HepG2 (cell line): ENCODE results near the gene PHRF1. TPM values are rescaled to one million over a fixed set of nuclear protein-coding genes. Genes with fewer than 3 reads are reported as not detected.

Source experiments
- CEBPG ChIP-seq: IDR thresholded peaks from 2 replicates; pipeline ENCODE4 v1.6.1; 2016
- ELF3 ChIP-seq: IDR thresholded peaks from 2 replicates; pipeline ENCODE4 v1.6.1; 2016; ENCODE audit warnings: missing genetic modification reagents, missing compliant biosample characterization
- FOXA1 ChIP-seq, 2 experiments: fragments of 450-650 bp in 1 of 2; sonication (generic) in 1 of 2; formaldehyde crosslinking in 1 of 2; IDR thresholded peaks; 2 replicates each; pipeline versions ENCODE4 v1.4.0 to v1.6.1; 2016 to 2020; ENCODE audit warnings: missing genetic modification reagents in 1 of 2
- KLF12 ChIP-seq: sonication (generic); formaldehyde crosslinking; IDR thresholded peaks from 2 replicates; pipeline ENCODE4 v1.4.0; 2020; ENCODE audit warnings: missing genetic modification reagents, borderline replicate concordance
- MED13 ChIP-seq: sonication (generic); formaldehyde crosslinking; IDR thresholded peaks from 2 replicates; pipeline ENCODE4 v1.5.0; 2020; ENCODE audit warnings: missing genetic modification reagents
- MEIS1 ChIP-seq: sonication (generic); formaldehyde crosslinking; IDR thresholded peaks from 2 replicates; pipeline ENCODE4 v1.9.0; 2021; ENCODE audit warnings: mild to moderate bottlenecking, missing genetic modification reagents, moderate library complexity, borderline replicate concordance
- MTF2 ChIP-seq: sonication (generic); formaldehyde crosslinking; IDR thresholded peaks from 2 replicates; pipeline ENCODE4 v1.5.0; 2020; ENCODE audit warnings: missing genetic modification reagents, borderline replicate concordance
- NFE2 ChIP-seq: sonication (generic); formaldehyde crosslinking; IDR thresholded peaks from 2 replicates; pipeline ENCODE4 v1.4.0; 2020; ENCODE audit warnings: missing genetic modification reagents
- NR2F6 ChIP-seq, 2 experiments: IDR thresholded peaks; 2 replicates each; pipeline ENCODE4 v1.6.1; 2016; ENCODE audit warnings: antibody characterized with exemption in 1 of 2, mild to moderate bottlenecking in 1 of 2
- PRPF4 ChIP-seq: fragments of 200-400 bp; formaldehyde crosslinking; IDR thresholded peaks from 2 replicates; pipeline ENCODE4 v1.6.1; 2016; ENCODE audit warnings: low read length, low read depth; ENCODE audit not compliant: poor library complexity, severe bottlenecking
- RFXAP ChIP-seq: sonication (generic); formaldehyde crosslinking; IDR thresholded peaks from 2 replicates; pipeline ENCODE4 v1.4.0; 2020; ENCODE audit warnings: missing genetic modification reagents, borderline replicate concordance
- SP2 ChIP-seq: sonication (generic); formaldehyde crosslinking; IDR thresholded peaks from 2 replicates; pipeline ENCODE4 v1.5.1; 2020; ENCODE audit warnings: mild to moderate bottlenecking, missing genetic modification reagents
- SPEN ChIP-seq: sonication (generic); formaldehyde crosslinking; IDR thresholded peaks from 2 replicates; pipeline ENCODE4 v1.5.1; 2020; ENCODE audit warnings: low read depth, mild to moderate bottlenecking, missing genetic modification reagents
- TCF7 ChIP-seq: sonication (generic); IDR thresholded peaks from 2 replicates; pipeline ENCODE4 v1.6.1; 2016; ENCODE audit warnings: antibody characterized with exemption, low read depth
- TEAD2 ChIP-seq: sonication (generic); formaldehyde crosslinking; IDR thresholded peaks from 2 replicates; pipeline ENCODE4 v1.9.0; 2021; ENCODE audit warnings: missing genetic modification reagents
- ZFP1 ChIP-seq: IDR thresholded peaks from 2 replicates; pipeline ENCODE4 v1.6.1; 2016
- ZFX ChIP-seq: sonication (generic); formaldehyde crosslinking; IDR thresholded peaks from 2 replicates; pipeline ENCODE4 v1.4.0; 2020; ENCODE audit warnings: mild to moderate bottlenecking, low read depth, missing genetic modification reagents, moderate library complexity
- ZHX1 ChIP-seq: sonication (generic); formaldehyde crosslinking; IDR thresholded peaks from 2 replicates; pipeline ENCODE4 v1.8.1; 2022; ENCODE audit warnings: low read depth, mild to moderate bottlenecking, missing genetic modification reagents
- ZNF264 ChIP-seq: sonication (generic); formaldehyde crosslinking; IDR thresholded peaks from 2 replicates; pipeline ENCODE4 v1.4.0; 2020; ENCODE audit warnings: missing genetic modification reagents
- ZNF280D ChIP-seq: sonication (generic); formaldehyde crosslinking; IDR thresholded peaks from 2 replicates; pipeline ENCODE4 v1.5.1; 2020; ENCODE audit warnings: mild to moderate bottlenecking, missing genetic modification reagents
- ZNF33B ChIP-seq: sonication (generic); formaldehyde crosslinking; IDR thresholded peaks from 2 replicates; pipeline ENCODE4 v1.5.1; 2020; ENCODE audit warnings: mild to moderate bottlenecking, missing genetic modification reagents
- ZNF513 ChIP-seq: sonication (generic); formaldehyde crosslinking; conservative IDR thresholded peaks from 2 replicates; pipeline ENCODE4 v1.5.0; 2020; ENCODE audit warnings: missing genetic modification reagents
- ZNF724P ChIP-seq: sonication (generic); formaldehyde crosslinking; IDR thresholded peaks from 2 replicates; pipeline ENCODE4 v1.8.0; 2022; ENCODE audit warnings: missing genetic modification reagents, borderline replicate concordance
- polyA plus RNA-seq, 8 experiments: library from polyadenylated mRNA; depleted of rRNA in 3 of 8; stranded (reverse) in 7 of 8; unstranded in 1 of 8; fragments of >200 nt; fragmentation: Illumina TruSeq in 4 of 8; extraction: Trizol in 4 of 8; gene quantifications; 2 replicates each; pipeline versions ENCODE4 v1.2.1 to v1.2.3, GENCODE V29; 2011 to 2016; ENCODE audit warnings: low read depth in 4 of 8, missing spikeins in 1 of 8, mixed read lengths in 1 of 8; ENCODE audit not compliant: insufficient read depth in 1 of 8
- total RNA-seq, 5 experiments: library from RNA; depleted of rRNA; stranded (reverse); fragments of >200 nt; fragmentation: Illumina TruSeq; extraction: Trizol; gene quantifications; 2 replicates each; pipeline ENCODE4 v1.2.3, GENCODE V29; 2016; ENCODE audit warnings: low read depth in 1 of 5

The PHRF1 gene
- total and polyA plus RNA-seq, 2 of the 13 experiments (the other 11 are each of a cell fraction or from before 2014, with no cell fraction given), result 8.2 to 16.7 TPM

- TF ChIP-seq TCF7, result no peak
- TF ChIP-seq CEBPG (CRISPR knock-in tag), result no peak
- no peak for TF ChIP-seq SPEN
- no peak for TF ChIP-seq NFE2 (CRISPR knock-in tag)
- no peak for TF ChIP-seq ZNF33B (CRISPR knock-in tag)
- TF ChIP-seq ELF3 (CRISPR knock-in tag), result peak; percentile 30; the same call in 1 of the 2 replicates
- TF ChIP-seq ZFX (CRISPR knock-in tag), result peak; percentile 59; the same call in 1 of the 2 replicates
- no peak for TF ChIP-seq NR2F6 (IDR thresholded peaks at IDR 0.05)
- TF ChIP-seq NR2F6 (CRISPR knock-in tag; IDR thresholded peaks at IDR 0.05), result no peak
- no peak for TF ChIP-seq ZNF513 (CRISPR knock-in tag)
- TF ChIP-seq RFXAP, result no peak
- no peak for TF ChIP-seq SP2
- no peak for TF ChIP-seq PRPF4
- no peak for TF ChIP-seq KLF12 (CRISPR knock-in tag)
- no peak for TF ChIP-seq TEAD2 (CRISPR knock-in tag)
- no peak for TF ChIP-seq ZNF724P (CRISPR knock-in tag)
- no peak for TF ChIP-seq FOXA1 (IDR thresholded peaks at IDR 0.05)
- TF ChIP-seq FOXA1 (CRISPR knock-in tag; IDR thresholded peaks at IDR 0.05), result peak; percentile 67; the same call in 1 of the 2 replicates
- TF ChIP-seq ZNF280D (CRISPR knock-in tag), result no peak
- no peak for TF ChIP-seq MED13 (CRISPR knock-in tag)
- no peak for TF ChIP-seq ZFP1 (CRISPR knock-in tag)
- no peak for TF ChIP-seq ZHX1 (CRISPR knock-in tag)
- TF ChIP-seq MEIS1 (CRISPR knock-in tag), result no peak
- no peak for TF ChIP-seq ZNF264 (CRISPR knock-in tag)
- TF ChIP-seq MTF2, result no peak
Measured at GRCh38 chr11:586376-587316, 10.4 kb downstream of the PHRF1 start (continued).
